Hepatocyte (in vitro differentiated cells): ENCODE measurements around the gene TRPM3. TPM values are rescaled to one million over a fixed set of nuclear protein-coding genes. Genes with fewer than 3 reads are reported as not detected.

Source experiments
- DNase-seq: peaks from one replicate; pipeline ENCODE4 v3.0.0-alpha.2; 2016; ENCODE audit warnings: low spot score
- H2AFZ ChIP-seq: fragments of 200-600 bp; sonication (generic); 2 replicates; pipeline ENCODE4 v1.6.0; 2016; ENCODE audit warnings: antibody characterized with exemption, mild to moderate bottlenecking
- H3K27ac ChIP-seq: fragments of 200-600 bp; sonication (generic); 2 replicates; pipeline ENCODE4 v1.5.1; 2016; ENCODE audit warnings: mild to moderate bottlenecking
- H3K27me3 ChIP-seq: fragments of 200-600 bp; sonication (generic); 2 replicates; pipeline ENCODE4 v1.6.1; 2016
- H3K36me3 ChIP-seq: fragments of 200-600 bp; sonication (generic); replicated peaks from 2 replicates; pipeline ENCODE4 v1.5.1; 2016; ENCODE audit warnings: low read depth; ENCODE audit not compliant: insufficient read depth
- H3K4me1 ChIP-seq: fragments of 200-600 bp; sonication (generic); 2 replicates; pipeline ENCODE4 v1.5.1; 2016; ENCODE audit warnings: mild to moderate bottlenecking, moderate library complexity; ENCODE audit not compliant: insufficient read depth
- H3K4me2 ChIP-seq: fragments of 200-600 bp; sonication (generic); 2 replicates; pipeline ENCODE4 v1.6.0; 2016
- H3K4me3 ChIP-seq: fragments of 200-600 bp; sonication (generic); 2 replicates; pipeline ENCODE4 v1.5.1; 2016; ENCODE audit warnings: mild to moderate bottlenecking
- H3K79me2 ChIP-seq: fragments of 200-600 bp; sonication (generic); 2 replicates; pipeline ENCODE4 v1.6.0; 2017; ENCODE audit warnings: mild to moderate bottlenecking
- H3K9me2 ChIP-seq: fragments of 200-600 bp; sonication (generic); replicated peaks from 2 replicates; pipeline ENCODE4 v1.6.0; 2017; ENCODE audit warnings: mild to moderate bottlenecking; ENCODE audit not compliant: insufficient read depth
- H3K9me3 ChIP-seq: fragments of 200-600 bp; sonication (generic); 2 replicates; pipeline ENCODE4 v1.5.1; 2016; ENCODE audit warnings: low read depth, mild to moderate bottlenecking
- H4K20me1 ChIP-seq: fragments of 200-600 bp; sonication (generic); 2 replicates; pipeline ENCODE4 v1.6.0; 2016; ENCODE audit warnings: mild to moderate bottlenecking; ENCODE audit not compliant: insufficient read depth, poor library complexity, severe bottlenecking
- EZH2 ChIP-seq: fragments of 200-600 bp; sonication (generic); IDR thresholded peaks from 2 replicates; pipeline ENCODE4 v1.6.1; 2016; ENCODE audit warnings: antibody characterized with exemption, mild to moderate bottlenecking, borderline replicate concordance
- EZH2phosphoT487 ChIP-seq: fragments of 200-600 bp; sonication (generic); IDR thresholded peaks from one replicate; pipeline ENCODE4 v1.6.1; 2018; ENCODE audit warnings: antibody characterized with exemption, mild to moderate bottlenecking, low read depth, moderate library complexity; ENCODE audit not compliant: unreplicated experiment, severe bottlenecking
- WGBS: methylation state at CpG from one replicate; pipeline ENCODE4 v1.1.6; 2016; ENCODE audit warnings: low lambda C conversion rate; ENCODE audit errors: missing lambda C conversion rate; 5-methylcytosine and 5-hydroxymethylcytosine counted together
- polyA plus RNA-seq: library from polyadenylated mRNA; unstranded; fragments of >200 nt; fragmentation: Nextera tagmentation; extraction: Ambion mirVana; gene quantifications from 2 replicates; pipeline ENCODE4 v1.2.1, GENCODE V29; 2016
- total RNA-seq: library from RNA; depleted of rRNA; stranded (reverse); fragments of >200 nt; gene quantifications from 2 replicates; pipeline ENCODE4 v1.2.3, GENCODE V29; 2014
- TF ChIP-seq, protein P1 (sequence below): fragments of 200-600 bp; sonication (generic); IDR thresholded peaks from 2 replicates; pipeline ENCODE4 v1.5.1; 2016; ENCODE audit warnings: antibody characterized with exemption, mild to moderate bottlenecking; ENCODE audit not compliant: poor library complexity

TRPM3 gene
- total and polyA plus RNA-seq, 2 experiments from 2014 or later: 0.60 to 0.68 TPM

DNA sequence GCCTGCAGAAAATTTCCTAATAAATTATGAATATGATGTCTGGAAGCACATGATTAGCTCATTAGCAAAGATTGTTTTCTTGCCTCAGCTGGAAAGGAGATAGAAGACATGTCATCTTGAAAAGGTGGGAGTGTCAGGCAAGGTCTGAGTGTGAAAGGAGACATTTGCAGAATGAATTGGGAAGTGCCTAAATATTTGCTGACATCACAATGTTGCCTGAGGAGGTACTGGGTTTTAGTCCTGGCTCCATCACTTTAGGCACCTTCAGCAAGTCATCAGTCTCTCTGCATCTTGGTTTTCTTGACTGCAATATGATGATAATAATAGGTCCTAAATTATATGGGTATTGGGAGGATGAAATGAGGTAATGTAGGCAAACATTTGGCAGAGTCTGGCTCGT is 140.1 kb downstream of the TRPM3 start:
- H3K4me1 ChIP-seq: no peaks in the 10 kb centered on the region
- no peaks in the 10 kb centered on the region for H3K9me3 ChIP-seq
- no peak overlapping the region for H2AFZ ChIP-seq
- H3K79me2 ChIP-seq: no peaks in the 10 kb centered on the region
- no peak for DNase-seq
- H3K4me2 ChIP-seq: no peak overlapping the region
- TF ChIP-seq EZH2phosphoT487: no peak
- no peak for TF ChIP-seq EZH2
- TF ChIP-seq, protein P1, sequence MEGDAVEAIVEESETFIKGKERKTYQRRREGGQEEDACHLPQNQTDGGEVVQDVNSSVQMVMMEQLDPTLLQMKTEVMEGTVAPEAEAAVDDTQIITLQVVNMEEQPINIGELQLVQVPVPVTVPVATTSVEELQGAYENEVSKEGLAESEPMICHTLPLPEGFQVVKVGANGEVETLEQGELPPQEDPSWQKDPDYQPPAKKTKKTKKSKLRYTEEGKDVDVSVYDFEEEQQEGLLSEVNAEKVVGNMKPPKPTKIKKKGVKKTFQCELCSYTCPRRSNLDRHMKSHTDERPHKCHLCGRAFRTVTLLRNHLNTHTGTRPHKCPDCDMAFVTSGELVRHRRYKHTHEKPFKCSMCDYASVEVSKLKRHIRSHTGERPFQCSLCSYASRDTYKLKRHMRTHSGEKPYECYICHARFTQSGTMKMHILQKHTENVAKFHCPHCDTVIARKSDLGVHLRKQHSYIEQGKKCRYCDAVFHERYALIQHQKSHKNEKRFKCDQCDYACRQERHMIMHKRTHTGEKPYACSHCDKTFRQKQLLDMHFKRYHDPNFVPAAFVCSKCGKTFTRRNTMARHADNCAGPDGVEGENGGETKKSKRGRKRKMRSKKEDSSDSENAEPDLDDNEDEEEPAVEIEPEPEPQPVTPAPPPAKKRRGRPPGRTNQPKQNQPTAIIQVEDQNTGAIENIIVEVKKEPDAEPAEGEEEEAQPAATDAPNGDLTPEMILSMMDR: no peak
- H3K4me3 ChIP-seq: no peak overlapping the region
- H3K36me3 ChIP-seq: no peaks in the 10 kb centered on the region
- H3K27me3 ChIP-seq: no peaks in the 10 kb centered on the region
- no peaks in the 10 kb centered on the region for H4K20me1 ChIP-seq
- no peaks in the 10 kb centered on the region for H3K9me2 ChIP-seq
- H3K27ac ChIP-seq: no peak overlapping the region
- WGBS: 75% methylated on average over 1 of the region's 1 CpG

DNA sequence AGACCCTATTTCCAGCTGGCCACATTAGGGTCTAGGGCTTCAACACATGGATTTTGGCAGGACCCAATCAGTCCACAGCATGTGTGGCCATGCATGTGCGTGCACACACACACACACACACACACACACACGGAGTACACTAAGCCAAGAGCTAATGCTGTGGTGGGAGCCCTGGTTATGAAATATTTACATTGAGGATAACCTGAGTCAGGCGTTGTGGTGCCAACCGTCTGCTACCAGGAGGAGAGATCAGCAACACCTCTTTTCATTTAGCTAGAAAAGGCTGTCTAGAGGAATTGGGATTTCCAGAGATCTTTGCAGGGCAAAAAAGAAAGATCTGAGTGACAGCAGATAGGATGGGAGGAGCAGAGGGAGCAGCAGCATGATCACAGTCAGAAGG is 141.5 kb downstream of the TRPM3 start:
- Histone ChIP-seq H3K9me3 (no peaks in the 10 kb centered on the region), H3K4me3 (no peak overlapping the region), H4K20me1 (no peaks in the 10 kb centered on the region), H3K27me3 (no peaks in the 10 kb centered on the region), H3K4me1 (no peaks in the 10 kb centered on the region), H2AFZ (no peak overlapping the region), H3K79me2 (no peaks in the 10 kb centered on the region), H3K4me2 (no peak overlapping the region), H3K27ac (no peak overlapping the region), H3K9me2 (no peaks in the 10 kb centered on the region), H3K36me3 (no peaks in the 10 kb centered on the region)
- 72% methylated on average over 4 of the region's 4 CpGs for WGBS
- DNase-seq: no peak
- no peak for TF ChIP-seq EZH2

DNA sequence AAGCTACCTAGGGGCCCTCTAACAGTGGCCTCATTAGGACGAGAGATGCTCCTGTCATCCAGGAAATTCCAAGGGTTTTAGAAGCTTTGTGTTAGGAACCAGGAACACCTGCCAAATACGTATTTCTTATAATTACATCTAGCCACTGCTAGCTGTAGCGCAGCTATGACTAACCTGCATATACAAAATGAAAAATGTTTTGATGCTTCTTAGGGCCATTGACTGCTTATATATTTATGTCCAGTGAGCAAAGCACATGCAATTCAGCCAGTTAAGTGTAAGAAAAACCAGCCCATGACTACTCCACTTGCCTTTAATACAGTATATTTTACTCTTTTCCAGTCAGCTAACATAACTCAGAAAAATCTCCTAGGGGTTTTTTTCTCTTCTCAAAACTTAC is 143.3 kb downstream of the TRPM3 start:
- Histone ChIP-seq H2AFZ (no peak overlapping the region), H4K20me1 (no peaks in the 10 kb centered on the region), H3K27me3 (no peaks in the 10 kb centered on the region), H3K4me3 (no peak overlapping the region), H3K27ac (no peak overlapping the region), H3K9me2 (no peaks in the 10 kb centered on the region), H3K79me2 (no peaks in the 10 kb centered on the region), H3K9me3 (no peaks in the 10 kb centered on the region), H3K36me3 (no peaks in the 10 kb centered on the region), H3K4me1 (no peaks in the 10 kb centered on the region), H3K4me2 (no peak overlapping the region)
- no peak for DNase-seq
- TF ChIP-seq EZH2 (no peak), EZH2phosphoT487 (no peak)
- TF ChIP-seq, protein P1: no peak
- 81% methylated on average over 3 of the region's 3 CpGs for WGBS

DNA sequence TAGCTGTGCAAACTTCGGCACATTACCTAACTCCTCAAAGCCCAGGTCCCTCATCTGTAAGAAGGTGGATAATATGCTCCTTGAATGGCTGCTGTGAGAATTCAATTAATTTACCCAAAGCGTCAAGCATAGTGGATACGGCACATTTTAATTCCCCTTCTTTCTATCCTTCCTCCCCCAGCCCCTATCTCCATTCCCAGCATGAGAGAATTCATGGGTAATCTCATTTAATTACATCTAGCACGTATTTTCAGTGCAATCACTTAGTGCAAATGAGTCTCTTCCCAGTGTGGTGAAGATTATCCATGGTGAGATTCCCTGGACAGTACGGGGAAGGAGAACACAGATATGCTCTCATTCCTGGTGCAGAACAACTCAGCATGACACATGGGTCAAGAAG is 145.6 kb downstream of the TRPM3 start:
- H3K27ac ChIP-seq: no peak overlapping the region
- H2AFZ ChIP-seq: no peak overlapping the region
- TF ChIP-seq EZH2phosphoT487: no peak
- TF ChIP-seq EZH2: no peak
- TF ChIP-seq, protein P1: no peak
- no peaks in the 10 kb centered on the region for H3K9me2 ChIP-seq
- no peaks in the 10 kb centered on the region for H3K4me1 ChIP-seq
- H3K9me3 ChIP-seq: no peaks in the 10 kb centered on the region
- no peak overlapping the region for H3K4me3 ChIP-seq
- no peak overlapping the region for H3K4me2 ChIP-seq
- DNase-seq: no peak
- WGBS: 87% methylated on average over 5 of the region's 5 CpGs
- H4K20me1 ChIP-seq: no peaks in the 10 kb centered on the region
- H3K36me3 ChIP-seq: no peaks in the 10 kb centered on the region
- H3K79me2 ChIP-seq: no peaks in the 10 kb centered on the region
- no peaks in the 10 kb centered on the region for H3K27me3 ChIP-seq
